Nephron progenitor cell (in vitro differentiated cells): ENCODE measurements around the gene ATRNL1.

ENCODE experiments used
- DNase-seq: peaks from one replicate; pipeline ENCODE4 v3.0.0; 2021
- H3K27ac Mint-ChIP-seq: 2 replicates; pipeline ENCODE4 v1.8.0; 2021; ENCODE audit warnings: mild to moderate bottlenecking, moderate library complexity, mixed read lengths
- H3K27me3 Mint-ChIP-seq: 2 replicates; pipeline ENCODE4 v1.8.0; 2021; ENCODE audit warnings: mild to moderate bottlenecking, low read depth, mixed read lengths; ENCODE audit not compliant: poor library complexity
- H3K36me3 Mint-ChIP-seq: 2 replicates; pipeline ENCODE4 v1.8.0; 2021; ENCODE audit warnings: low read depth, mixed read lengths
- H3K4me1 Mint-ChIP-seq: 2 replicates; pipeline ENCODE4 v1.8.0; 2021; ENCODE audit warnings: mixed read lengths
- H3K4me3 Mint-ChIP-seq: 2 replicates; pipeline ENCODE4 v1.8.0; 2021; ENCODE audit warnings: mild to moderate bottlenecking, moderate library complexity, mixed read lengths
- H3K9me3 Mint-ChIP-seq: 2 replicates; pipeline ENCODE4 v1.8.0; 2021; ENCODE audit warnings: mild to moderate bottlenecking, moderate library complexity, mixed read lengths
- CTCF ChIP-seq: fragments of 200-600 bp; sonication (generic); IDR thresholded peaks from 2 replicates; pipeline ENCODE4 v1.5.0; 2021; ENCODE audit warnings: antibody characterized with exemption

Gene ATRNL1

GRCh38 chr10:115846528-115846927 lies 753.4 kb downstream of the ATRNL1 start:
- H3K4me3 Mint-ChIP-seq, result no peak overlapping the region
- H3K36me3 Mint-ChIP-seq, result no peaks in the 10 kb centered on the region
- no peak overlapping the region for H3K27ac Mint-ChIP-seq
- no peaks in the 10 kb centered on the region for H3K27me3 Mint-ChIP-seq
- no peaks in the 10 kb centered on the region for H3K9me3 Mint-ChIP-seq
- TF ChIP-seq CTCF, result no peak
- H3K4me1 Mint-ChIP-seq, result peaks cover 6% of the 10 kb centered on the region
- no peak for DNase-seq

GRCh38 chr10:115849197-115849596 lies 756.0 kb downstream of the ATRNL1 start:
- H3K4me1 Mint-ChIP-seq, result peaks cover 6% of the 10 kb centered on the region
- no peak for DNase-seq
- no peaks in the 10 kb centered on the region for H3K36me3 Mint-ChIP-seq
- H3K4me3 Mint-ChIP-seq, result no peak overlapping the region
- no peaks in the 10 kb centered on the region for H3K9me3 Mint-ChIP-seq
- no peaks in the 10 kb centered on the region for H3K27me3 Mint-ChIP-seq
- TF ChIP-seq CTCF, result no peak
- no peak overlapping the region for H3K27ac Mint-ChIP-seq

DNA sequence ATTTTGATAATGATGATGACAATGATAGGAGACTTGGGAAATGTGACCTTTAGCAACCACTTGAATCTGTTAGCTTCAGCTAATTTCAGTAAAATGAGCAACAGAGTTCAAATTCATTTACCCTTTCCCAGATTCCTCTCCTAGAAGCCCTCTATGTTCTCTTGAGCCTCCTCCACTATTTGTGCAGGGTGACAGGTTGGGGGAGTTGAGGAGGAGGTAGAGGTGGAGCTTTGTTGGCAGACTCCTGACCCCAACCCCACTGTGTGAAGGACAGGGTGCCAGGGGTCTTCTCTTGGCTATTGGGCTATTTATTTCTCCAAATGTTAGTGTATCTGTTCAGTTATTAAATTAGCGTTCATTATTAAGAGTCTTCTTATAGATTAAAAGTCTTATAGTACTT lies 757.5 kb downstream of the ATRNL1 start:
- TF ChIP-seq CTCF, result no peak
- no peaks in the 10 kb centered on the region for H3K9me3 Mint-ChIP-seq
- peaks cover 6% of the 10 kb centered on the region for H3K4me1 Mint-ChIP-seq

DNA sequence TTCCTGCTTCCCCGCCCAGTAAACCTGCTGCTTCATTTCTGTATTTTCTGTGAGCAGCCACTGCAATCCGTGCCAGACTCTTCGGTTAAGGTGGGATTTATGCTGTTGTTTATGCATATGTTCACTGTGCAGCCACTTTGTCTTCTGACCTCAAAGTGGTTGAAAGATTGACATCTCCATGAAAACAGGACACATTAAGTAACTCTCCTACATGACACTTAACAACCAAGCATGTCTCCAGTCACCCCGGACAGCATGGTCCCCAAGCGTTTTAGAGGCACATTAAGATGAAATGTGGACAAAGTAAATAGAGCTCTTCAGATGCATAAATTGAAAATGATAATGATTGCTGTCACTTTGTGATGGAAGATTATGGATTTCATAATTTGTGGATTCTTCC lies 758.5 kb downstream of the ATRNL1 start:
- no peak overlapping the region for H3K4me3 Mint-ChIP-seq
- H3K27ac Mint-ChIP-seq, result no peak overlapping the region
- H3K4me1 Mint-ChIP-seq, result no peaks in the 10 kb centered on the region
- no peaks in the 10 kb centered on the region for H3K27me3 Mint-ChIP-seq
- no peak for TF ChIP-seq CTCF
- no peaks in the 10 kb centered on the region for H3K36me3 Mint-ChIP-seq
- no peak for DNase-seq
- no peaks in the 10 kb centered on the region for H3K9me3 Mint-ChIP-seq

More for the DNA sequence above, 757.5 kb downstream of the ATRNL1 start:
- H3K4me3 Mint-ChIP-seq, result no peak overlapping the region
- H3K27me3 Mint-ChIP-seq, result no peaks in the 10 kb centered on the region
- no peak for DNase-seq
- H3K27ac Mint-ChIP-seq, result no peak overlapping the region
- no peaks in the 10 kb centered on the region for H3K36me3 Mint-ChIP-seq

DNA sequence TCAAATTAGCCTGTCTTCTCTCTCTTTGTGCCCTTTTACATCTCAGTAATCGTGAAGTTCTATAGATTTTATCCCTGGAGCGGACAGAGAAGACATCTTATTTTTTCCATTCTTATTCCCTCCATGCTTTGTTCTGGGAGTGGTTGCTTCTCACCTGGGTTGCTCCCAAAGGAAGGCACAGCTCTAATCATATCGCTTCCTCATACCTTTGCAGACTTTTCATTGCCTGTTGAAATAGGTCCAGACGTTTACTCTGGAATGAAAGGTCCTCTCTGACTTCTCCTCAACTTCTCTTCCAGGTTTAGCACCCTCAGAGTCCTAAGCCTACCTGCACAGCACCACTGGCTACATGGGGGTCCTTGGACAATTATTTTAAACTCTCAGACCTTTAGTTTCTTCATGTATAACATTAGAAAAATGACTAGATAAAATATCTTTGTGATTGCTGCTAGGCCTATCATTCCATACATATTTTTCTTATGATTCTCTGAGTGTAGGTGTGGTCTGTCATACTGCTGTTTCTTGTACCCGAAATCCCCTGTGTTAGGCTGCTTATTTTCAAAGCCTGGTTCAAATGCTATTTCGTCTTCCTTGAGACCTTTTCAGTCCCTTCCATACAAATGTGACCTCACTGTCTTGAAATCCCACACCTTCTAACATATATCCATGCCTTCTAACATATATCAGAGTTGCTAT lies 761.7 kb downstream of the ATRNL1 start:
- H3K36me3 Mint-ChIP-seq, result no peaks in the 10 kb centered on the region
- H3K27ac Mint-ChIP-seq, result no peak overlapping the region
- no peak for TF ChIP-seq CTCF
- H3K27me3 Mint-ChIP-seq, result no peaks in the 10 kb centered on the region
- H3K9me3 Mint-ChIP-seq, result no peaks in the 10 kb centered on the region
- no peaks in the 10 kb centered on the region for H3K4me1 Mint-ChIP-seq
- no peak overlapping the region for H3K4me3 Mint-ChIP-seq
- DNase-seq, result no peak

DNA sequence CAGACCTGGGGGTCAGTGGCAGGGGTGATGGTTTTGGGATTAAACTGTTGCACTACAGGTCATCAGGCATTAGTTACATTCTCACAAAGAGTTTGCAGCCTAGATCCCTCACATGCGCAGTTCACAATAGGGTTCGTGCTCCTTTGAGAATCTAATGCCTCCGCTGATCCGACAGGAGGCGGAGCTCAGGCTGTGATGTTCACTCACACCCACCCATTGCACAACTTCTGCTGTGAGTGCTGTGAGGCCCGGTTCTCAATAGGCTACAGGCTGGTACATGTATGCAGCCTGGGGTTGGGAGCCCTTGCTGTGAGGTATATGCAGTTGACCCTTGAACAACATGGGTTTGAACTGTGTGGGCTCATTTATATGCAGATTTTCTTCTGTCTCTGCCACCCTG lies 763.4 kb downstream of the ATRNL1 start:
- Mint-ChIP-seq H3K27ac (no peak overlapping the region), H3K4me3 (no peak overlapping the region), H3K9me3 (no peaks in the 10 kb centered on the region), H3K4me1 (no peaks in the 10 kb centered on the region), H3K36me3 (no peaks in the 10 kb centered on the region), H3K27me3 (no peaks in the 10 kb centered on the region)
- no peak for TF ChIP-seq CTCF
- DNase-seq, result no peak
